C4-2B (cell line): Measurements from ENCODE around the gene PPP2R2B.

Experiments used
- H3K27ac ChIP-seq: fragments of 450-650 bp; 2 replicates; pipeline ENCODE4 v1.5.1; 2017
- ZFX ChIP-seq: fragments of 450-650 bp; IDR thresholded peaks from 2 replicates; pipeline ENCODE4 v1.6.1; 2017
- TF ChIP-seq, protein P1 (sequence below): fragments of 450-650 bp; conservative IDR thresholded peaks from 2 replicates; pipeline ENCODE4 v1.5.1; 2017; ENCODE audit warnings: mild to moderate bottlenecking

PPP2R2B gene

DNA sequence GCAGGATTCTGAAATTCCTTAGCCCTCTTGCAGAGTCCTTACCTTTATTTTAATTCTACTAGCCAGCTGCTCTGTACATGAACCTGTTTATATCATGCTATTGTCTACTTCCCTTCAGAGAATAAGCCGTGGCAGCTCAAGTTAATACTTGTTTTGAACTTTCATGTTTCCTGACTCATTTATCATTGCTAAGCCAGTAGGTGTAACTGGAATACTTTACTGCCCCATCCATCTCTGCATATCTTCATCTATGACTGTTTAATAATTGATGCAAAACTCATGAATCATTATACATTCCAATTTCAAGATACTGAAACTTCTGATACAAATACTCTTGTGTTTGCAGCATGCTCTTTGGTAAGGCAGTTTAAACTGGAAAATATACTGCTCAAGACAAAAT, 174.7 kb downstream of the PPP2R2B start:
- TF ChIP-seq, protein P1, sequence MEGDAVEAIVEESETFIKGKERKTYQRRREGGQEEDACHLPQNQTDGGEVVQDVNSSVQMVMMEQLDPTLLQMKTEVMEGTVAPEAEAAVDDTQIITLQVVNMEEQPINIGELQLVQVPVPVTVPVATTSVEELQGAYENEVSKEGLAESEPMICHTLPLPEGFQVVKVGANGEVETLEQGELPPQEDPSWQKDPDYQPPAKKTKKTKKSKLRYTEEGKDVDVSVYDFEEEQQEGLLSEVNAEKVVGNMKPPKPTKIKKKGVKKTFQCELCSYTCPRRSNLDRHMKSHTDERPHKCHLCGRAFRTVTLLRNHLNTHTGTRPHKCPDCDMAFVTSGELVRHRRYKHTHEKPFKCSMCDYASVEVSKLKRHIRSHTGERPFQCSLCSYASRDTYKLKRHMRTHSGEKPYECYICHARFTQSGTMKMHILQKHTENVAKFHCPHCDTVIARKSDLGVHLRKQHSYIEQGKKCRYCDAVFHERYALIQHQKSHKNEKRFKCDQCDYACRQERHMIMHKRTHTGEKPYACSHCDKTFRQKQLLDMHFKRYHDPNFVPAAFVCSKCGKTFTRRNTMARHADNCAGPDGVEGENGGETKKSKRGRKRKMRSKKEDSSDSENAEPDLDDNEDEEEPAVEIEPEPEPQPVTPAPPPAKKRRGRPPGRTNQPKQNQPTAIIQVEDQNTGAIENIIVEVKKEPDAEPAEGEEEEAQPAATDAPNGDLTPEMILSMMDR: no peak
- no peak for TF ChIP-seq ZFX
- no peak overlapping the region for H3K27ac ChIP-seq

DNA sequence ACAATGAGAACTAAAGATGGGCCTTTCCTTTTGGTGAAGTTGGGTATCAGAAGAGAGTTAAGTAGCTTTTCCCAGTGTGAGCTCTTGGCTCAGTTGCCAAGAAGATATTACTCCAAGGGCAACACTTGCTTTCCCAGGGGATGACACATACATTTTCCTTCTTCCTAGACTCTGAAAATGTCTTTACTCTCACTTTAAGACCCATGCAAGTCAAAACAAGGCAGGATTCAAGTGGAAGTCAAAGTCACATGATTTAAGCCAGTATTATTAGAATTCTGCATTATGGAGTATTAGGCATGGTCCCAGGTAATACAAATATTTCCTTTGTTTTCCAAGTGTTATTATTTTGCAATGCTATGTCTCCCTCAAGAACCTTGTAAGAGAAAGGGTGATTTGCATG, 175.1 kb downstream of the PPP2R2B start:
- TF ChIP-seq ZFX: no peak
- TF ChIP-seq, protein P1: no peak
- H3K27ac ChIP-seq: no peak overlapping the region

DNA sequence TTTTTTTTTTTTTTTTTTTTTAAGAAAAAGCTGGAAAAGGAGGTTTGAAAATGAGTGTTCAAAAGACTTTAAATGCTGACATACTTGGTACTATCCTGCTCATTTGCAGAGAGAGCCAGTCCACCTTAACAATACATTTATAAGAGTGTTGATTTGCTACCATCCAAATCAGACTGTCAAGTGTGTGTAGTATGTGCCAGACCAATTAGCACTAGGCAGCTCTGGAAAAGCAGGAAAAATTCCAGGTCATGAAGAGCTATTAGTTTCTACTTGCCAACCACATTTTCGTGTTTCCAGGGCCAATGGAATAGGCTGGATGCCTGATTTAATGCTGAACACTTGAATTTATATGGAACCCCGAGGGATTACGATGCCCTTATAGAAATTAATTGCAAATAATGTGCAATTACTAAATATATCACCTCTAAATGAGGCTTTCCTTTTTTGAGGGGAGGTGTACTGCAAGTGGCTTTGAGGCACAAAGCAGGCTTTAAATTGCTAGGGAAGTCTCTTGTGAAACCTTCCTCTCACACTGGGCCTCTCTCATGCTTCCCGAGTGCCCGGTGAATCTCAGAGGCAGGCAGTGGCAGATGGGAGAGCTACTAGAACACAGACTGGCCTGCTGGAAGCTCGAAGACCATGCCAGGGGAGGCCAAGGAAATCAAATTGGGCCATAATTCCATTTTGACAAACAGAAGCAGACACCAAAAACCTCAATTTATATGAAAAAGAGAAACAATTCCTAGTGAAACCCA, 178.7 kb downstream of the PPP2R2B start:
- H3K27ac ChIP-seq: no peak overlapping the region
- TF ChIP-seq, protein P1: no peak
- no peak for TF ChIP-seq ZFX

DNA sequence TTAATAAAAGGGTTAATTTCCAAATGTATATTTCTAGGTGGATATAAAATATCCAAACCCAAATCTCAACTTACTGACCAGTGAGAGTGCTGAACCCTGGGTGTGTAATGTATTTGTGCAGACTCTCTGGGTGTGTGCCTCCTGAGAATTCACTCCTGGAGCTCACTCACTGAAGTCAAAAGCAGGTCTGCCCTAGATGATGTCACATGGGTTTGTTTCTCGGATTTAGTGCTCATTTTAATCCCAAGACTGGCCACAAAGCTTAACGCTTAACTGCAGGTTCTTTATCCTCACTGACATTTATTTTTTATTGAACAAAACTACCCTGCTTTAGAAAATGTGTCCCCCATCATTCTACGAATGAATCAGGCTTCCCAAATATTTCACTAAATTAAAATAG, 179.4 kb downstream of the PPP2R2B start:
- H3K27ac ChIP-seq: no peak overlapping the region
- TF ChIP-seq ZFX: no peak
- TF ChIP-seq, protein P1: no peak

DNA sequence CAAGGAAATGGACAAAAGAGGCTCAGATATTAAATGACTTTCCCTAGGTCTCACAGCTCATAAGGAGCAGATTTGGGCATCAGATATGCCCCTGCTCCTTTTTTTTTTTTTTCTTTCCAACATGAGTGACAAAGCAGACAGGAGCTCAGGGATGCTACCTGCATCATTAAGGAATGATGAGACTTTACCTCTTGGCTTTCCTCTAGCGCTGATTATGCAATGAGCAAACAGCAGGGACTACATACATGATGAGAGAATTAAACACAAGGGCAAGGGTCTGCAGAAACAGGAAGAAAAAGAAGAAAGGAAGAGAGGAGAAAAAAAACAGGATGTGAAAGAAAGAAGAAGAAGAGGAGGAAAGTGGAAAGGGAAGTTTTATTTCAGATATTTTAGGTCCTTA, 179.9 kb downstream of the PPP2R2B start:
- no peak overlapping the region for H3K27ac ChIP-seq
- no peak for TF ChIP-seq ZFX
- TF ChIP-seq, protein P1: no peak

DNA sequence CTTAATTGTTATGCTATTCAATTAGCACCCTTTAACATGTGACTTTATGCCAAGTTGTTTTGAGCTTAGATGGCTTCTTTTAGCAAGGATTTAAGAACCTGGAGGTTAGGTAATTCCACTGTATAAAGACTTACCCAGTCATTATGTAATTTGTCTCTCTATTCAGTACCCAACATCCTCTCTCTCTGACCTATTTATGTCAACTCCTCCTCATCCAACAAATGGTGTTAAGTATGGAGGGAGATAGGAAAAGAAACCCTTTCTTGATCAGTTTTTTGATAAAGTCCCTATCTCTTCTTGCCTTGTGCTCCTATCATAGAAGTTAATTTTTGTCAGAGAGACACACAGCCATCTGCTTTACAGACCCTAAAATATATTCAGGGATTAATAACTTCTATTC, 181.3 kb downstream of the PPP2R2B start:
- H3K27ac ChIP-seq: no peak overlapping the region
- TF ChIP-seq, protein P1: no peak
- TF ChIP-seq ZFX: no peak

DNA sequence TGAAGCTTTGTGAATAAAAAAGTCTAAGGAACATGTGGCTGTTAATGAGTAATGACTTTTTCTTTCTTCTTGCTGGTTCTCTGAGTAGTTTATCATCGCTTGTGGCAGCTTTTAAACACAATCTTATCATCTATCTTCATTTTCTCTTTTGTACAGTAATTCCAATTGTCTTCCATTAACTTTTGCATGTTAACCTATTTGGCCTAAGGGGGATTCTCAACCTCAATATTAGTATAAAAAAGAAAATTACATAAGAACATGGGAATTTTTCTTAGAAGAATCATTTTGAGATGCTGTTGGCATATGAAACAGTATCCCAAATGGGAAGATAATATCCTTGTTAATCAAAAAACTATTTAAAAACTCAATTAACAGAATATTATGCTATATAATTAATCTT, 182.9 kb downstream of the PPP2R2B start:
- TF ChIP-seq ZFX: no peak
- TF ChIP-seq, protein P1: no peak

More for the DNA sequence above, 182.9 kb downstream of the PPP2R2B start:
- H3K27ac ChIP-seq: no peak overlapping the region
